K562 (cell line): ENCODE data around the gene GPR33. TPM values are rescaled to one million over a fixed set of nuclear protein-coding genes. Genes with fewer than 3 reads are reported as not detected.
A peak's percentile ranks its signal among the peaks of the same experiment; 100 is the strongest.

Source experiments
- ATAC-seq: fragments of 200-7000 bp; cut with Tn5 transposase; 3 replicates; pipeline ENCODE4 v1.9.1; 2020; ENCODE audit warnings: moderate library complexity
- BruUV-seq: library from RNA; stranded (reverse); fragments of 400-500 nt; replicated peaks from 2 replicates; lab custom pipeline; 2021; lab: Mats Ljungman, UMichigan
- CTCF ChIA-PET: fragments of 300-600 bp; formaldehyde crosslinking; extraction: SDS; loops from one replicate; lab custom pipeline; 2021; ENCODE audit warnings: low intra/inter-chr PET ratio; lab: Yijun Ruan, JAX
- POLR2A ChIA-PET: fragments of 300-600, 350-650 bp; sonication (Branson Sonifier 250); formaldehyde crosslinking; extraction: SDS; loops from one replicate; lab custom pipeline; 2021; ENCODE audit warnings: antibody characterized with exemption, inconsistent platforms; lab: Yijun Ruan, JAX
- DNase-seq, 4 experiments: peaks; one replicate each; pipeline versions ENCODE4 v3.0.0 to v3.0.0-alpha.2; 2011 to 2018; ENCODE audit warnings: low spot score in 3 of 4, mixed read lengths in 3 of 4; ENCODE audit errors: extremely low read depth in 1 of 4
- FAIRE-seq: peaks from 2 replicates; lab custom pipeline; 2011; peaks lifted over from hg19 to GRCh38; lab: Jason Lieb, UNC
- H2AFZ ChIP-seq: 2 replicates; pipeline ENCODE4 v1.6.0; 2011; ENCODE audit warnings: low read depth, low read length, control low read depth, inconsistent platforms
- H3K27ac ChIP-seq: fragments of 200-600 bp; 3 replicates; pipeline ENCODE4 v1.8.0; 2011; ENCODE audit warnings: low read depth, mild to moderate bottlenecking, control low read depth, inconsistent platforms, low read length, moderate library complexity, mixed read lengths; ENCODE audit errors: extremely low read depth
- H3K27me3 ChIP-seq, 2 experiments: fragments of 300-600 bp in 1 of 2; 2 replicates in 1 of 2; 3 replicates in 1 of 2; pipeline versions ENCODE4 v1.6.0 to v1.8.0; 2011; ENCODE audit warnings: inconsistent platforms in 2 of 2, low read length in 2 of 2, mild to moderate bottlenecking in 1 of 2, mixed read lengths in 1 of 2, moderate library complexity in 1 of 2; ENCODE audit not compliant: control insufficient read depth in 2 of 2, insufficient read depth in 2 of 2
- H3K36me3 ChIP-seq: fragments of 300-600 bp; 3 replicates; pipeline ENCODE4 v1.8.0; 2011; ENCODE audit warnings: mild to moderate bottlenecking, low read length, inconsistent platforms; ENCODE audit not compliant: control insufficient read depth, insufficient read depth
- H3K4me1 ChIP-seq, 2 experiments: fragments of 200-600 bp in 1 of 2; replicated peaks in 1 of 2; 2 replicates in 1 of 2; 3 replicates in 1 of 2; pipeline versions ENCODE4 v1.5.1 to v1.8.0; 2011; ENCODE audit warnings: inconsistent platforms in 2 of 2, low read length in 2 of 2, mild to moderate bottlenecking in 1 of 2, mixed read lengths in 1 of 2, moderate library complexity in 1 of 2; ENCODE audit not compliant: control insufficient read depth in 2 of 2, insufficient read depth in 2 of 2
- H3K4me2 ChIP-seq: 2 replicates; pipeline ENCODE4 v1.6.1; 2011; ENCODE audit warnings: low read length, control low read depth, inconsistent platforms, mixed read lengths; ENCODE audit not compliant: insufficient read depth
- H3K4me3 ChIP-seq: fragments of 200-600 bp; sonication (generic), shearing (Covaris generic); 2 replicates; pipeline ENCODE4 v1.5.1; 2016; ENCODE audit warnings: control low read depth, inconsistent platforms
- H3K79me2 ChIP-seq: fragments of 200-600 bp; 3 replicates; pipeline ENCODE4 v1.8.0; 2011; ENCODE audit warnings: low read length, inconsistent platforms; ENCODE audit not compliant: control insufficient read depth, insufficient read depth
- H3K9ac ChIP-seq, 2 experiments: 2 replicates each; pipeline versions ENCODE4 v1.6.0 to v1.6.1; 2011; ENCODE audit warnings: low read depth in 2 of 2, low read length in 2 of 2, control low read depth in 1 of 2, inconsistent platforms in 1 of 2, mild to moderate bottlenecking in 1 of 2, mixed read lengths in 1 of 2; ENCODE audit not compliant: insufficient read depth in 1 of 2
- H3K9me1 ChIP-seq: one replicate; pipeline ENCODE4 v1.6.0; 2011; ENCODE audit warnings: inconsistent platforms, mild to moderate bottlenecking, low read length, moderate library complexity; ENCODE audit not compliant: control insufficient read depth, insufficient read depth
- H3K9me3 ChIP-seq: replicated peaks from 2 replicates; pipeline ENCODE4 v1.5.1; 2011; ENCODE audit warnings: low read depth, low read length, inconsistent platforms; ENCODE audit not compliant: control insufficient read depth, insufficient read depth
- H4K20me1 ChIP-seq: replicated peaks from 2 replicates; pipeline ENCODE4 v1.6.1; 2011; ENCODE audit warnings: low read length, inconsistent platforms, mixed read lengths; ENCODE audit not compliant: control insufficient read depth, insufficient read depth
- ARID3A ChIP-seq: IDR thresholded peaks from 2 replicates; pipeline ENCODE4 v1.6.1; 2012; ENCODE audit warnings: low read depth, low read length, improper control_type of control experiment, borderline replicate concordance
- CTCF ChIP-seq, 3 experiments: IDR thresholded peaks in 2 of 3; conservative IDR thresholded peaks in 1 of 3; 2 replicates each; pipeline ENCODE4 v1.5.1; 2011 to 2012; ENCODE audit warnings: low read length in 3 of 3, mild to moderate bottlenecking in 3 of 3, control low read depth in 2 of 3, improper control_type of control experiment in 1 of 3, inconsistent platforms in 1 of 3, low read depth in 1 of 3, mixed read lengths in 1 of 3, moderate library complexity in 1 of 3; ENCODE audit not compliant: insufficient read depth in 2 of 3
- ERF ChIP-seq: fragments of 450-650 bp; formaldehyde crosslinking; IDR thresholded peaks from 2 replicates; pipeline ENCODE4 v1.4.0; 2020; ENCODE audit warnings: mild to moderate bottlenecking, mixed read lengths
- MITF ChIP-seq: IDR thresholded peaks from 2 replicates; pipeline ENCODE4 v1.6.1; 2014; ENCODE audit warnings: antibody characterized with exemption
- PTRF ChIP-seq: fragments of 450-650 bp; IDR thresholded peaks from 2 replicates; pipeline ENCODE4 v1.6.1; 2016; ENCODE audit warnings: mild to moderate bottlenecking, missing genetic modification characterization, missing compliant biosample characterization
- RAD21 ChIP-seq, 2 experiments: fragments of 250-450 bp in 1 of 2; fragments of 450-650 bp in 1 of 2; sonication (Bioruptor Pico) in 1 of 2; formaldehyde crosslinking in 1 of 2; IDR thresholded peaks in 1 of 2; conservative IDR thresholded peaks in 1 of 2; 2 replicates each; pipeline versions ENCODE4 v1.4.0 to v1.8.0; 2020 to 2022; ENCODE audit warnings: mild to moderate bottlenecking in 2 of 2, moderate library complexity in 1 of 2
- RBM22 ChIP-seq: fragments of 200-400 bp; formaldehyde crosslinking; IDR thresholded peaks from 2 replicates; pipeline ENCODE4 v1.6.1; 2018; ENCODE audit warnings: low read length, low read depth; ENCODE audit not compliant: poor library complexity, severe bottlenecking
- WGBS: fragments of 100-300 bp; shearing (Covaris generic); methylation state at CpG from one replicate; pipeline ENCODE4 v1.1.6; 2016; ENCODE audit warnings: low coverage, mixed read lengths; ENCODE audit not compliant: insufficient coverage; ENCODE audit errors: missing lambda C conversion rate; 5-methylcytosine and 5-hydroxymethylcytosine counted together
- in situ Hi-C: fragments of 300-500 bp; cut with MboI; formaldehyde crosslinking; loops from 4 replicates; pipeline ENCODE4 v1.15.0; 2018; ENCODE audit warnings: inconsistent platforms, mixed read lengths
- intact Hi-C: fragments of 100-400 bp; cut with micrococcal nuclease; formaldehyde crosslinking; loops from 2 replicates; pipeline ENCODE4 v1.14.2; 2022
- polyA plus RNA-seq, 8 experiments: library from polyadenylated mRNA; depleted of rRNA in 4 of 8; stranded (reverse) in 5 of 8; unstranded in 3 of 8; fragments of >200 nt; fragmentation: Nextera tagmentation in 2 of 8; fragmentation: Illumina TruSeq in 1 of 8; extraction: Ambion mirVana in 2 of 8; extraction: Trizol in 1 of 8; gene quantifications; 2 replicates each; pipeline versions ENCODE4 v1.2.1 to v1.2.3, GENCODE V29; 2011 to 2014; ENCODE audit warnings: inconsistent platforms in 1 of 8, missing spikeins in 1 of 8
- total RNA-seq, 7 experiments: library from RNA; depleted of rRNA in 6 of 7; stranded (reverse); fragments of >200 nt in 6 of 7; fragmentation: Illumina TruSeq in 2 of 7; extraction: Trizol in 2 of 7; gene quantifications; 2 replicates each; pipeline versions ENCODE4 v1.2.1 to v1.2.3, GENCODE V29; 2011 to 2021; ENCODE audit warnings: low replicate concordance in 1 of 7
- TF ChIP-seq, protein P1 (sequence below), 2 experiments: fragments of 150-350 bp in 1 of 2; IDR thresholded peaks; 2 replicates each; pipeline ENCODE4 v1.6.1; 2012 to 2016; ENCODE audit warnings: low read depth in 2 of 2, low read length in 2 of 2, mild to moderate bottlenecking in 1 of 2, moderate library complexity in 1 of 2

Gene GPR33
- total and polyA plus RNA-seq, 9 of the 15 experiments (the other 6 are each of a cell fraction or from before 2014, with no cell fraction given) = not detected

DNA sequence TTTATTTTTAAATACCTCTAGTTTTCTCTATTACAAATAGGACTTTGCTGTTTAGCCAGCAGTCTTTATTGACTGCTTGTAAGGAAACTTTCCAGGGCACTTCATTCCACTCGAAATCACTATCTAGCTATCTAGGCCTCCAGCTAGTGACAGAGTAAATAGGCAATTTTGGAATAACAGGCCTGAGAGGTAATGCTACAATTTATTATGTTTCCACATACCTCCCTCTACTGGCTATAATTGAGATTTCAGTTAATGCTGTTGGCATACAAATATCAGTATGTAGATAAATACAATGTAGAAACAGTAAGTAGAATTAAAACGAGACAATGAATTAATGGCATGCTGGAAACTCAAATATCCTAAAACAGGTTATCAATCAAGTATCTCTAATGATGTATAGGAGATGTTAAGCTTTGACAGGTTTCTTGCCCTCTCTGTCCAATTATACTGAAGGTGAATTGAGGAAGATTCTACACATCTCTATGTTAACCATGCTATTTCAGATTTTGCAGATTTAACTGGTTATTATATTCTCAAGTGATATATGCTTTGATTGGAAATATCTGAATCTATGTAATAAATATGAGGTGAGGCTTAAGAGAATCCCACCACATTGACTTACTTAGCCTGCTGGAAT is 37.7 kb downstream of the GPR33 start:
- ChIA-PET CTCF (no interaction called here), POLR2A (interaction anchor here (0.5 to 0.6 kb wide), 2 partner anchors 13 to 57 kb away, joined by 3 to 4 read pairs; no protein-coding TSS in a partner anchor)
- intact Hi-C loops (loop anchor here (5.0 kb wide), 1 partner anchor 93 kb away; no protein-coding TSS in a partner anchor), in situ Hi-C loops (no loop called here)
- H3K4me2 ChIP-seq = no peak overlapping the region
- H3K4me1 ChIP-seq = peaks cover 0 to 11% of the 10 kb centered on the region in 2 experiments; a peak in 2 of 5 replicates
- no peak overlapping the region for H3K4me3 ChIP-seq
- H3K27me3 ChIP-seq = no peaks in the 10 kb centered on the region
- peak; percentile 12 to 28 (median 15) for DNase-seq
- no peak overlapping the region for H2AFZ ChIP-seq
- peak; percentile 49 for FAIRE-seq
- H3K9me3 ChIP-seq = no peaks in the 10 kb centered on the region
- no peak overlapping the region for H3K9ac ChIP-seq
- WGBS = 9% methylated on average over 2 of the region's 2 CpGs
- H3K27ac ChIP-seq = no peak overlapping the region
- peaks cover 39% of the 10 kb centered on the region; the same call in 2 of the 3 replicates for H3K36me3 ChIP-seq
- ATAC-seq = peak; percentile 79
- no TSS peak for BruUV-seq
- no peaks in the 10 kb centered on the region for H4K20me1 ChIP-seq
- no peaks in the 10 kb centered on the region for H3K9me1 ChIP-seq
- H3K79me2 ChIP-seq = peaks cover 10% of the 10 kb centered on the region; the same call in 2 of the 3 replicates
- TF ChIP-seq MITF (no peak), CTCF (IDR thresholded peaks at IDR 0.05 in 2 of 3, conservative IDR thresholded peaks at IDR 0.05 in 1 of 3; ENCODE audit: insufficient read depth in 2 of 3, low read depth in 1 of 3, low read length in 3 of 3) (peak in 2 of 3 experiments; percentile 32 to 63; a peak in 3 of 6 replicates), ARID3A (peak; percentile 79; the same call in 1 of the 2 replicates), RAD21 (CRISPR knock-in tag; conservative IDR thresholded peaks at IDR 0.05 in 1 of 2, IDR thresholded peaks at IDR 0.05 in 1 of 2) (peak; percentile 29 to 58; a peak in 3 of 4 replicates), PTRF (tag) (no peak), ERF (no peak), RBM22 (no peak)
- TF ChIP-seq, protein P1, sequence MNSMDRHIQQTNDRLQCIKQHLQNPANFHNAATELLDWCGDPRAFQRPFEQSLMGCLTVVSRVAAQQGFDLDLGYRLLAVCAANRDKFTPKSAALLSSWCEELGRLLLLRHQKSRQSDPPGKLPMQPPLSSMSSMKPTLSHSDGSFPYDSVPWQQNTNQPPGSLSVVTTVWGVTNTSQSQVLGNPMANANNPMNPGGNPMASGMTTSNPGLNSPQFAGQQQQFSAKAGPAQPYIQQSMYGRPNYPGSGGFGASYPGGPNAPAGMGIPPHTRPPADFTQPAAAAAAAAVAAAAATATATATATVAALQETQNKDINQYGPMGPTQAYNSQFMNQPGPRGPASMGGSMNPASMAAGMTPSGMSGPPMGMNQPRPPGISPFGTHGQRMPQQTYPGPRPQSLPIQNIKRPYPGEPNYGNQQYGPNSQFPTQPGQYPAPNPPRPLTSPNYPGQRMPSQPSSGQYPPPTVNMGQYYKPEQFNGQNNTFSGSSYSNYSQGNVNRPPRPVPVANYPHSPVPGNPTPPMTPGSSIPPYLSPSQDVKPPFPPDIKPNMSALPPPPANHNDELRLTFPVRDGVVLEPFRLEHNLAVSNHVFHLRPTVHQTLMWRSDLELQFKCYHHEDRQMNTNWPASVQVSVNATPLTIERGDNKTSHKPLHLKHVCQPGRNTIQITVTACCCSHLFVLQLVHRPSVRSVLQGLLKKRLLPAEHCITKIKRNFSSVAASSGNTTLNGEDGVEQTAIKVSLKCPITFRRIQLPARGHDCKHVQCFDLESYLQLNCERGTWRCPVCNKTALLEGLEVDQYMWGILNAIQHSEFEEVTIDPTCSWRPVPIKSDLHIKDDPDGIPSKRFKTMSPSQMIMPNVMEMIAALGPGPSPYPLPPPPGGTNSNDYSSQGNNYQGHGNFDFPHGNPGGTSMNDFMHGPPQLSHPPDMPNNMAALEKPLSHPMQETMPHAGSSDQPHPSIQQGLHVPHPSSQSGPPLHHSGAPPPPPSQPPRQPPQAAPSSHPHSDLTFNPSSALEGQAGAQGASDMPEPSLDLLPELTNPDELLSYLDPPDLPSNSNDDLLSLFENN (IDR thresholded peaks at IDR 0.05; ENCODE audit: low read depth in 2 of 2, low read length in 2 of 2) = no peak
